SK-N-SH treated with all-trans-retinoic acid at 6 μM for 48 hours (cell line): ENCODE data around the gene CACNA2D4.

Source experiments
- ATAC-seq: fragments of 200-7000 bp; cut with Tn5 transposase; 3 replicates; pipeline ENCODE4 v1.9.1; 2020; ENCODE audit warnings: mild to moderate bottlenecking, moderate library complexity
- ARNTL ChIP-seq: fragments of 450-650 bp; formaldehyde crosslinking; IDR thresholded peaks from 2 replicates; pipeline ENCODE4 v1.5.0; 2020; ENCODE audit warnings: low read depth, mild to moderate bottlenecking, moderate library complexity, borderline replicate concordance
- BACH2 ChIP-seq: fragments of 250-450 bp; sonication (Bioruptor Pico); IDR thresholded peaks from 2 replicates; pipeline ENCODE4 v1.9.0; 2021; ENCODE audit warnings: mild to moderate bottlenecking, borderline replicate concordance
- CSDC2 ChIP-seq: fragments of 250-450 bp; sonication (Bioruptor Pico); IDR thresholded peaks from 2 replicates; pipeline ENCODE4 v1.5.0; 2020; ENCODE audit warnings: mild to moderate bottlenecking, moderate library complexity
- CSRNP3 ChIP-seq: fragments of 250-450 bp; sonication (Bioruptor Pico); IDR thresholded peaks from 2 replicates; pipeline ENCODE4 v1.5.1; 2021; ENCODE audit warnings: mild to moderate bottlenecking, moderate library complexity
- ESRRG ChIP-seq: fragments of 250-450 bp; sonication (Bioruptor Pico); IDR thresholded peaks from 2 replicates; pipeline ENCODE4 v1.6.1; 2021; ENCODE audit warnings: mild to moderate bottlenecking
- GLIS3 ChIP-seq: fragments of 250-450 bp; sonication (Bioruptor Pico); IDR thresholded peaks from 2 replicates; pipeline ENCODE4 v1.5.0; 2020; ENCODE audit warnings: mild to moderate bottlenecking, moderate library complexity
- ISL1 ChIP-seq: fragments of 250-450 bp; sonication (Bioruptor Pico); IDR thresholded peaks from 2 replicates; pipeline ENCODE4 v2.1.2; 2022; ENCODE audit warnings: mild to moderate bottlenecking, moderate library complexity
- OSR1 ChIP-seq: fragments of 250-450 bp; sonication (Bioruptor Pico); IDR thresholded peaks from 2 replicates; pipeline ENCODE4 v1.8.0; 2022; ENCODE audit warnings: moderate library complexity, mild to moderate bottlenecking, inconsistent platforms
- PATZ1 ChIP-seq: fragments of 250-450 bp; sonication (Bioruptor Pico); IDR thresholded peaks from 2 replicates; pipeline ENCODE4 v1.8.0; 2020; ENCODE audit warnings: mild to moderate bottlenecking, moderate library complexity, borderline replicate concordance
- POU6F1 ChIP-seq: fragments of 250-450 bp; sonication (Bioruptor Pico); IDR thresholded peaks from 2 replicates; pipeline ENCODE4 v1.8.0; 2021; ENCODE audit warnings: low read depth, mild to moderate bottlenecking, moderate library complexity, borderline replicate concordance
- PPARA ChIP-seq: fragments of 250-450 bp; sonication (Bioruptor Pico); IDR thresholded peaks from 2 replicates; pipeline ENCODE4 v1.5.0; 2020; ENCODE audit warnings: mild to moderate bottlenecking, borderline replicate concordance
- RARB ChIP-seq: fragments of 250-450 bp; sonication (Bioruptor Pico); IDR thresholded peaks from 2 replicates; pipeline ENCODE4 v1.8.0; 2021; ENCODE audit warnings: mild to moderate bottlenecking, moderate library complexity
- SNAI2 ChIP-seq: fragments of 250-450 bp; sonication (Bioruptor Pico); IDR thresholded peaks from 2 replicates; pipeline ENCODE4 v1.5.0; 2020; ENCODE audit warnings: mild to moderate bottlenecking, moderate library complexity
- TOX ChIP-seq: fragments of 250-450 bp; sonication (Bioruptor Pico); IDR thresholded peaks from 2 replicates; pipeline ENCODE4 v1.8.0; 2021; ENCODE audit warnings: mild to moderate bottlenecking, moderate library complexity, borderline replicate concordance
- ZFP3 ChIP-seq: fragments of 250-450 bp; sonication (Bioruptor Pico); IDR thresholded peaks from 2 replicates; pipeline ENCODE4 v1.5.0; 2020; ENCODE audit warnings: mild to moderate bottlenecking, moderate library complexity
- ZFP30 ChIP-seq: fragments of 450-650 bp; formaldehyde crosslinking; IDR thresholded peaks from 2 replicates; pipeline ENCODE4 v1.5.0; 2022; ENCODE audit warnings: mild to moderate bottlenecking, moderate library complexity
- ZNF565 ChIP-seq: fragments of 450-650 bp; formaldehyde crosslinking; conservative IDR thresholded peaks from 2 replicates; pipeline ENCODE4 v1.5.0; 2020; ENCODE audit warnings: low read depth, mild to moderate bottlenecking, moderate library complexity
- ZNF70 ChIP-seq: fragments of 450-650 bp; formaldehyde crosslinking; IDR thresholded peaks from 2 replicates; pipeline ENCODE4 v1.5.0; 2020; ENCODE audit warnings: mild to moderate bottlenecking, moderate library complexity
- ZNF8 ChIP-seq: fragments of 450-650 bp; formaldehyde crosslinking; IDR thresholded peaks from 2 replicates; pipeline ENCODE4 v1.5.0; 2020; ENCODE audit warnings: mild to moderate bottlenecking, moderate library complexity
- TF ChIP-seq, protein P1 (sequence below): fragments of 250-450 bp; sonication (Bioruptor Pico); IDR thresholded peaks from 2 replicates; pipeline ENCODE4 v1.5.0; 2020; ENCODE audit warnings: mild to moderate bottlenecking, moderate library complexity

Gene CACNA2D4

DNA sequence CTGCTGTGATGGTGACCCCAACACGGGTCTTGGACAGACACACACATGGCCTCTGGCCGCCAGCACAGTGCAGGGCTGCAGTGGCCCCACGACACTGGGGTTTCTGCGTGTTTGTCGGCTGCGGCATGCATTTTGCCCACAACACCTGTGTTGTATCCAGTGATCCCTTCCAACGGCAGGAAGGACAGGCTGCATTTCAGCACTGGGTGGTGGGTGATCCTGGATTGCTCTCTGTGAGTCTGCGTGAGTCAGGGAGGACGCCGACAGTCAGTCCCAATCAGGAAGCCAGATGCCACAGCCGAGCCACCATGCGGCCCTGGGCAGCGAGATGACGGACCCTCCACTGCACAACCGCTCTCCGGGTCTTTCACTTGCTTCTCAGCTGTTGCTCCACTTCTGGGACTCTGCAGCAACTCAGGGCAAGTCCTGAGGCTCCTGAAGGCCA, 77.4 kb downstream of the CACNA2D4 start:
- TF ChIP-seq ZFP3 (CRISPR knock-in tag): no peak
- no peak for ATAC-seq

DNA sequence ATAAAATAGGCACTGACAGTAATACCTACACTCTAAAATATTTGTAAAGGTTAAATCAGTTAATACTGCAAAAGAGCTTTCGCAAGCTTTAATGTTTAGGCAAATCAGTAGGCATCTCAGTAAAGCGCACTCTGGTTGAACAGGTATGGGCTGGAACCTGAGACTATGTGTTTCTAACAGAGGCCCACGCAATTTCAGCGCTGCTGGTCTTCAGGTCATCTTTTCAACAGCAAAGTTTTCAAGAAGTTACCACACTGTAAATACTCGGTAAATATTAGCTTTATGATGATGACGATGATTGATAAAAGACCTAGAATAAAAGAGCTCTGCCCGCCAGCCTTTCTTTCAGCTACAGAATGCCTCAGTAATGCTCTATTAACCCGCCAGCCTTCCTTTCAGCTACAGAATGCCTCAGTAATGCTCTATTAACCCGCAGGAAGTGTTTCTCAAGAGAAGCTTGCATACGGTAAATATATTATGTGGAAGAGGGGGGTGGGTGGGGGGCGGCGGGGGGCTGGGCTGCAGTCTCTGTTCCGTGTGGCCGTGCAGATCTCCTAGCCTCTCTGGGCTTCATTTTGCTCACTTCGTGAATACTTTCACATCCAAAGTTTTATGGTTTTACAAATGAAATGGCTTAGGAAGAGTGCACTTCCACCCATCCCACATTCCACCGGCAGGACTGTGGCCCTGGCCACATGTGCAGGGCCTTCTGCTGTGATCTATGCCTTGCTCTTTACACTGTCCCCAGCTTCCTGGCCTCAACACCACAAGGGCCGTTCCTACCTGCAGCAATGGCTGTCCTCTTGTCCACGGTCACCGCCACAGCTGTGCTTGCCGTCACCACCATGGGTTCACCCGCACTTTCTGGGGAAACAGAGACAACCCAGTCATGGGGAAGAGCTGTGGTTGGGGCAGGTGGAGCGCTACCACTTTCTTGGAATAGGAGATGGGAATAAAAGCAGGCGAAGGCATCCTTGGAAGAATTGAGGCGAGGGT, 78.2 kb downstream of the CACNA2D4 start:
- TF ChIP-seq POU6F1 (CRISPR knock-in tag) (no peak), ZNF8 (CRISPR knock-in tag) (no peak), ARNTL (CRISPR knock-in tag) (no peak), PPARA (CRISPR knock-in tag) (no peak), PATZ1 (no peak), BACH2 (no peak), ZFP30 (no peak), CSRNP3 (CRISPR knock-in tag) (no peak), CSDC2 (CRISPR knock-in tag) (no peak), SNAI2 (CRISPR knock-in tag) (no peak), TOX (no peak), ESRRG (no peak), ZNF70 (CRISPR knock-in tag) (no peak), GLIS3 (no peak), ZNF565 (no peak)
- TF ChIP-seq, protein P1, sequence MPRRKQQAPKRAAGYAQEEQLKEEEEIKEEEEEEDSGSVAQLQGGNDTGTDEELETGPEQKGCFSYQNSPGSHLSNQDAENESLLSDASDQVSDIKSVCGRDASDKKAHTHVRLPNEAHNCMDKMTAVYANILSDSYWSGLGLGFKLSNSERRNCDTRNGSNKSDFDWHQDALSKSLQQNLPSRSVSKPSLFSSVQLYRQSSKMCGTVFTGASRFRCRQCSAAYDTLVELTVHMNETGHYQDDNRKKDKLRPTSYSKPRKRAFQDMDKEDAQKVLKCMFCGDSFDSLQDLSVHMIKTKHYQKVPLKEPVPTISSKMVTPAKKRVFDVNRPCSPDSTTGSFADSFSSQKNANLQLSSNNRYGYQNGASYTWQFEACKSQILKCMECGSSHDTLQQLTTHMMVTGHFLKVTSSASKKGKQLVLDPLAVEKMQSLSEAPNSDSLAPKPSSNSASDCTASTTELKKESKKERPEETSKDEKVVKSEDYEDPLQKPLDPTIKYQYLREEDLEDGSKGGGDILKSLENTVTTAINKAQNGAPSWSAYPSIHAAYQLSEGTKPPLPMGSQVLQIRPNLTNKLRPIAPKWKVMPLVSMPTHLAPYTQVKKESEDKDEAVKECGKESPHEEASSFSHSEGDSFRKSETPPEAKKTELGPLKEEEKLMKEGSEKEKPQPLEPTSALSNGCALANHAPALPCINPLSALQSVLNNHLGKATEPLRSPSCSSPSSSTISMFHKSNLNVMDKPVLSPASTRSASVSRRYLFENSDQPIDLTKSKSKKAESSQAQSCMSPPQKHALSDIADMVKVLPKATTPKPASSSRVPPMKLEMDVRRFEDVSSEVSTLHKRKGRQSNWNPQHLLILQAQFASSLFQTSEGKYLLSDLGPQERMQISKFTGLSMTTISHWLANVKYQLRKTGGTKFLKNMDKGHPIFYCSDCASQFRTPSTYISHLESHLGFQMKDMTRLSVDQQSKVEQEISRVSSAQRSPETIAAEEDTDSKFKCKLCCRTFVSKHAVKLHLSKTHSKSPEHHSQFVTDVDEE: no peak
- TF ChIP-seq, all 23 proteins: peak for 0
- no peak for ATAC-seq

DNA sequence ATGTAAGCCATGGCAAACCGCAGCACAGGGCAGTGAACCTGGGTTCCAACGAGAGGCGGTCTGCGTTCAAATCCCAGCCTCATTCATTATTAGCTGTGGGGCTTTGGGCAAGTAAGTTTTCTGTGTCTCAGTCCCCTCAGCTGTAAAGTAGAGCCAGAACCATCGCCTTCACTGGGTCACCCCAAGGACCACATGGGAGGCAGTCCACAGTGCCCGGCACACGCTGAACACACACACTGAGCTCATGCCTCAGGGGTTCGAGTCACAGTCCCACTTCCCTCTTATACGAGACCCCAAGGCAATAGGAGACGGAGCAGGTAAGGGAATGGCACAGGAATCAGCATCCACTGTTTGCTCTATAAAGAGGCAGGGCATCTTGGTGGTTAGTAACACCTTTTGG, 79.0 kb downstream of the CACNA2D4 start:
- TF ChIP-seq OSR1 (no peak), ISL1 (CRISPR knock-in tag) (no peak), ZNF565 (no peak), ZNF8 (CRISPR knock-in tag) (no peak), GLIS3 (no peak), PATZ1 (no peak), RARB (no peak), ZFP3 (CRISPR knock-in tag) (no peak), TOX (no peak), ZFP30 (no peak), PPARA (CRISPR knock-in tag) (no peak), SNAI2 (CRISPR knock-in tag) (no peak), ARNTL (CRISPR knock-in tag) (no peak), CSRNP3 (CRISPR knock-in tag) (no peak)
- TF ChIP-seq, protein P1: no peak
- ATAC-seq: no peak
